WTC11 (cell line): ENCODE results near the gene GARIN1A.

Experiments
- ATF2 ChIP-seq: sonication (generic); formaldehyde crosslinking; IDR thresholded peaks from 2 replicates; pipeline ENCODE4 v1.8.1; 2022; ENCODE audit warnings: low read depth, missing genetic modification reagents, borderline replicate concordance
- CBFB ChIP-seq: sonication (generic); formaldehyde crosslinking; IDR thresholded peaks from 2 replicates; pipeline ENCODE4 v1.8.1; 2022; ENCODE audit warnings: mild to moderate bottlenecking, low read depth, missing genetic modification reagents
- CREB1 ChIP-seq: sonication (generic); formaldehyde crosslinking; IDR thresholded peaks from 2 replicates; pipeline ENCODE4 v1.8.0; 2023; ENCODE audit warnings: mild to moderate bottlenecking, missing genetic modification reagents
- CREM ChIP-seq: sonication (generic); formaldehyde crosslinking; IDR thresholded peaks from 2 replicates; pipeline ENCODE4 v1.8.1; 2022; ENCODE audit warnings: mild to moderate bottlenecking, missing genetic modification reagents, moderate library complexity
- CTCF ChIP-seq: fragments of 200-600 bp; IDR thresholded peaks from 2 replicates; pipeline ENCODE4 v1.8.0; 2022; ENCODE audit warnings: antibody characterized with exemption
- E2F4 ChIP-seq: sonication (generic); formaldehyde crosslinking; IDR thresholded peaks from 2 replicates; pipeline ENCODE4 v1.8.1; 2022; ENCODE audit warnings: low read depth, mild to moderate bottlenecking, moderate library complexity, missing genetic modification reagents, borderline replicate concordance
- GTF2I ChIP-seq: fragments of 250-450 bp; sonication (Bioruptor Pico); conservative IDR thresholded peaks from 2 replicates; pipeline ENCODE4 v1.4.0; 2021; ENCODE audit warnings: mild to moderate bottlenecking
- IRF1 ChIP-seq: sonication (generic); formaldehyde crosslinking; IDR thresholded peaks from 2 replicates; pipeline ENCODE4 v1.8.0; 2023; ENCODE audit warnings: missing genetic modification reagents
- MLX ChIP-seq: sonication (generic); formaldehyde crosslinking; IDR thresholded peaks from 2 replicates; pipeline ENCODE4 v1.8.1; 2023; ENCODE audit warnings: mild to moderate bottlenecking, missing genetic modification reagents, moderate library complexity
- NR2C2 ChIP-seq: sonication (generic); formaldehyde crosslinking; IDR thresholded peaks from 2 replicates; pipeline ENCODE4 v1.8.0; 2022; ENCODE audit warnings: mild to moderate bottlenecking, missing genetic modification reagents
- TEAD1 ChIP-seq: sonication (generic); formaldehyde crosslinking; IDR thresholded peaks from 2 replicates; pipeline ENCODE4 v1.8.0; 2022; ENCODE audit warnings: mild to moderate bottlenecking, missing genetic modification reagents
- USF1 ChIP-seq: sonication (generic); formaldehyde crosslinking; IDR thresholded peaks from 2 replicates; pipeline ENCODE4 v1.8.0; 2022; ENCODE audit warnings: mild to moderate bottlenecking, missing genetic modification reagents
- USF2 ChIP-seq: sonication (generic); formaldehyde crosslinking; IDR thresholded peaks from 2 replicates; pipeline ENCODE4 v1.8.1; 2023; ENCODE audit warnings: mild to moderate bottlenecking, missing genetic modification reagents, moderate library complexity
- ZBTB21 ChIP-seq: sonication (generic); formaldehyde crosslinking; IDR thresholded peaks from 2 replicates; pipeline ENCODE4 v1.8.1; 2023; ENCODE audit warnings: mild to moderate bottlenecking, missing genetic modification reagents, borderline replicate concordance

- TF ChIP-seq CTCF (no peak), IRF1 (CRISPR knock-in tag) (no peak), ATF2 (no peak), USF2 (no peak), CREB1 (no peak), GTF2I (CRISPR knock-in tag) (no peak), ZBTB21 (CRISPR knock-in tag) (no peak), E2F4 (CRISPR knock-in tag) (no peak), NR2C2 (no peak), USF1 (CRISPR knock-in tag) (no peak), MLX (CRISPR knock-in tag) (no peak), CBFB (CRISPR knock-in tag) (no peak), TEAD1 (CRISPR knock-in tag) (no peak), CREM (CRISPR knock-in tag) (no peak)
Observed at GRCh38 chr7:128661446-128661845, 10.6 kb upstream of the GARIN1A start.
